Subcutaneous adipose tissue (tissue), 4 donors: Measurements from ENCODE around the gene RSPO4. TPM values are rescaled to one million over a fixed set of nuclear protein-coding genes. Genes with fewer than 3 reads are reported as not detected.

ENCODE experiments used
- CTCF ChIP-seq: fragments of 450-650 bp; IDR thresholded peaks from one replicate; pipeline ENCODE4 v1.5.1; 2016; ENCODE audit warnings: low read depth, mild to moderate bottlenecking, control low read depth, antibody characterized with exemption, moderate library complexity
- total RNA-seq, 4 donors: library from RNA; depleted of rRNA; stranded (reverse); fragments of >200 nt; gene quantifications; one replicate each; pipeline ENCODE4 v1.1.0, GENCODE V29; 2016

RSPO4 gene
- total RNA-seq, 4 donors from 2014 or later = 0.22 TPM; not detected in 3

GRCh38 chr20:1034415-1034789, 32.3 kb upstream of the RSPO4 start:
- no peak for TF ChIP-seq CTCF

GRCh38 chr20:1033751-1034414, 31.8 kb upstream of the RSPO4 start:
- TF ChIP-seq CTCF = no peak

- no peak for TF ChIP-seq CTCF
These were observed 27.9 kb upstream of the RSPO4 start for GRCh38 chr20:1029980-1030379.

GRCh38 chr20:1022871-1023270, 20.8 kb upstream of the RSPO4 start:
- no peak for TF ChIP-seq CTCF

- no peak for TF ChIP-seq CTCF
These were observed 18.5 kb upstream of the RSPO4 start for GRCh38 chr20:1020614-1021013.

GRCh38 chr20:1019344-1019743, 17.2 kb upstream of the RSPO4 start:
- TF ChIP-seq CTCF = no peak

GRCh38 chr20:1017677-1018076, 15.6 kb upstream of the RSPO4 start:
- no peak for TF ChIP-seq CTCF
